MM.1S (cell line): ENCODE results near the gene GBX2.
A peak's percentile ranks its signal among the peaks of the same experiment; 100 is the strongest.

Experiments
- DNase-seq: peaks from one replicate; pipeline ENCODE4 v3.0.0-alpha.2; 2015
- H2AFZ ChIP-seq: fragments of 300-600 bp; sonication (generic); 2 replicates; pipeline ENCODE4 v1.6.0; 2016; ENCODE audit warnings: antibody characterized with exemption, low read length
- H3F3A ChIP-seq: fragments of 300-600 bp; sonication (generic); 2 replicates; pipeline ENCODE4 v1.6.1; 2016; ENCODE audit warnings: mild to moderate bottlenecking, antibody characterized with exemption, low read length, moderate library complexity, mixed read lengths; ENCODE audit not compliant: insufficient read depth
- H3K27ac ChIP-seq: fragments of 300-600 bp; sonication (generic); 2 replicates; pipeline ENCODE4 v1.5.1; 2016; ENCODE audit warnings: mild to moderate bottlenecking, low read length
- H3K27me3 ChIP-seq: fragments of 300-600 bp; sonication (generic); replicated peaks from 2 replicates; pipeline ENCODE4 v1.6.0; 2016; ENCODE audit warnings: low read length; ENCODE audit not compliant: insufficient read depth
- H3K36me3 ChIP-seq: fragments of 300-600 bp; sonication (generic); replicated peaks from 2 replicates; pipeline ENCODE4 v1.6.1; 2016; ENCODE audit warnings: mild to moderate bottlenecking, low read length, mixed read lengths; ENCODE audit not compliant: insufficient read depth
- H3K4me1 ChIP-seq: fragments of 300-600 bp; sonication (generic); 2 replicates; pipeline ENCODE4 v1.6.1; 2016; ENCODE audit warnings: low read length, mixed read lengths
- H3K4me2 ChIP-seq: fragments of 300-600 bp; sonication (generic); 2 replicates; pipeline ENCODE4 v1.6.0; 2016; ENCODE audit warnings: low read depth, low read length
- H3K4me3 ChIP-seq: fragments of 300-600 bp; sonication (generic); 2 replicates; pipeline ENCODE4 v1.5.1; 2016; ENCODE audit warnings: low read length, mixed read lengths
- H3K79me2 ChIP-seq: fragments of 300-600 bp; sonication (generic); 2 replicates; pipeline ENCODE4 v1.6.1; 2016; ENCODE audit warnings: mixed run types, low read length, mixed read lengths
- H3K9ac ChIP-seq: fragments of 300-600 bp; sonication (generic); 2 replicates; pipeline ENCODE4 v1.6.1; 2016; ENCODE audit warnings: low read length, mixed read lengths
- H3K9me2 ChIP-seq: fragments of 300-600 bp; sonication (generic); replicated peaks from 2 replicates; pipeline ENCODE4 v1.6.1; 2016; ENCODE audit warnings: mild to moderate bottlenecking, low read length, mixed read lengths; ENCODE audit not compliant: insufficient read depth
- H3K9me3 ChIP-seq: fragments of 300-600 bp; sonication (generic); replicated peaks from 2 replicates; pipeline ENCODE4 v1.6.1; 2016; ENCODE audit warnings: mild to moderate bottlenecking, low read length, mixed read lengths; ENCODE audit not compliant: insufficient read depth
- H4K20me1 ChIP-seq: fragments of 300-600 bp; sonication (generic); 2 replicates; pipeline ENCODE4 v1.6.1; 2016; ENCODE audit warnings: mild to moderate bottlenecking, low read length, moderate library complexity, mixed read lengths; ENCODE audit not compliant: insufficient read depth
- EZH2 ChIP-seq: fragments of 300-600 bp; sonication (generic); optimal IDR thresholded peaks from 2 replicates; pipeline ENCODE3; 2017; ENCODE audit warnings: low read depth, mild to moderate bottlenecking, antibody characterized with exemption, low read length, mixed read lengths
- EZH2phosphoT487 ChIP-seq: fragments of 300-600 bp; sonication (generic); IDR thresholded peaks from 2 replicates; pipeline ENCODE4 v1.6.1; 2018; ENCODE audit warnings: antibody characterized with exemption, low read length
- TF ChIP-seq, protein P1 (sequence below): fragments of 300-600 bp; sonication (generic); IDR thresholded peaks from 2 replicates; pipeline ENCODE4 v1.5.1; 2016; ENCODE audit warnings: antibody characterized with exemption, low read length, mixed read lengths

GBX2 gene

GRCh38 chr2:236180831-236181453 is 12.8 kb upstream of the GBX2 start:
- Histone ChIP-seq H3K4me2 (no peak overlapping the region), H3F3A (no peaks in the 10 kb centered on the region), H2AFZ (no peak overlapping the region), H3K27ac (no peak overlapping the region), H3K27me3 (0 out of 2 replicates have a peak, but pooled peaks cover under 1% of the 10 kb centered on the region), H3K4me1 (no peaks in the 10 kb centered on the region), H3K9ac (no peak overlapping the region), H3K36me3 (no peaks in the 10 kb centered on the region), H3K9me2 (no peaks in the 10 kb centered on the region), H3K79me2 (no peaks in the 10 kb centered on the region), H4K20me1 (no peaks in the 10 kb centered on the region), H3K9me3 (no peaks in the 10 kb centered on the region), H3K4me3 (no peak overlapping the region)
- TF ChIP-seq, protein P1, sequence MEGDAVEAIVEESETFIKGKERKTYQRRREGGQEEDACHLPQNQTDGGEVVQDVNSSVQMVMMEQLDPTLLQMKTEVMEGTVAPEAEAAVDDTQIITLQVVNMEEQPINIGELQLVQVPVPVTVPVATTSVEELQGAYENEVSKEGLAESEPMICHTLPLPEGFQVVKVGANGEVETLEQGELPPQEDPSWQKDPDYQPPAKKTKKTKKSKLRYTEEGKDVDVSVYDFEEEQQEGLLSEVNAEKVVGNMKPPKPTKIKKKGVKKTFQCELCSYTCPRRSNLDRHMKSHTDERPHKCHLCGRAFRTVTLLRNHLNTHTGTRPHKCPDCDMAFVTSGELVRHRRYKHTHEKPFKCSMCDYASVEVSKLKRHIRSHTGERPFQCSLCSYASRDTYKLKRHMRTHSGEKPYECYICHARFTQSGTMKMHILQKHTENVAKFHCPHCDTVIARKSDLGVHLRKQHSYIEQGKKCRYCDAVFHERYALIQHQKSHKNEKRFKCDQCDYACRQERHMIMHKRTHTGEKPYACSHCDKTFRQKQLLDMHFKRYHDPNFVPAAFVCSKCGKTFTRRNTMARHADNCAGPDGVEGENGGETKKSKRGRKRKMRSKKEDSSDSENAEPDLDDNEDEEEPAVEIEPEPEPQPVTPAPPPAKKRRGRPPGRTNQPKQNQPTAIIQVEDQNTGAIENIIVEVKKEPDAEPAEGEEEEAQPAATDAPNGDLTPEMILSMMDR, result peak; percentile 59
- TF ChIP-seq EZH2, result no peak
- DNase-seq, result peak; percentile 32

GRCh38 chr2:236180076-236180816 is 12.1 kb upstream of the GBX2 start:
- H3K4me2 ChIP-seq, result no peak overlapping the region
- no peaks in the 10 kb centered on the region for H3K9me3 ChIP-seq
- TF ChIP-seq, protein P1, result no peak
- TF ChIP-seq EZH2phosphoT487 (no peak), EZH2 (no peak)
- no peaks in the 10 kb centered on the region for H3K79me2 ChIP-seq
- H3K9ac ChIP-seq, result no peak overlapping the region
- H3K9me2 ChIP-seq, result no peaks in the 10 kb centered on the region
- no peak for DNase-seq
- peaks cover 8% of the 10 kb centered on the region; the same call in 1 of the 2 replicates for H3K27me3 ChIP-seq
- H2AFZ ChIP-seq, result no peak overlapping the region
- H3K4me3 ChIP-seq, result no peak overlapping the region
- H3K4me1 ChIP-seq, result no peaks in the 10 kb centered on the region
- H3K27ac ChIP-seq, result no peak overlapping the region
- no peaks in the 10 kb centered on the region for H3F3A ChIP-seq
- H4K20me1 ChIP-seq, result no peaks in the 10 kb centered on the region
- H3K36me3 ChIP-seq, result no peaks in the 10 kb centered on the region

DNA sequence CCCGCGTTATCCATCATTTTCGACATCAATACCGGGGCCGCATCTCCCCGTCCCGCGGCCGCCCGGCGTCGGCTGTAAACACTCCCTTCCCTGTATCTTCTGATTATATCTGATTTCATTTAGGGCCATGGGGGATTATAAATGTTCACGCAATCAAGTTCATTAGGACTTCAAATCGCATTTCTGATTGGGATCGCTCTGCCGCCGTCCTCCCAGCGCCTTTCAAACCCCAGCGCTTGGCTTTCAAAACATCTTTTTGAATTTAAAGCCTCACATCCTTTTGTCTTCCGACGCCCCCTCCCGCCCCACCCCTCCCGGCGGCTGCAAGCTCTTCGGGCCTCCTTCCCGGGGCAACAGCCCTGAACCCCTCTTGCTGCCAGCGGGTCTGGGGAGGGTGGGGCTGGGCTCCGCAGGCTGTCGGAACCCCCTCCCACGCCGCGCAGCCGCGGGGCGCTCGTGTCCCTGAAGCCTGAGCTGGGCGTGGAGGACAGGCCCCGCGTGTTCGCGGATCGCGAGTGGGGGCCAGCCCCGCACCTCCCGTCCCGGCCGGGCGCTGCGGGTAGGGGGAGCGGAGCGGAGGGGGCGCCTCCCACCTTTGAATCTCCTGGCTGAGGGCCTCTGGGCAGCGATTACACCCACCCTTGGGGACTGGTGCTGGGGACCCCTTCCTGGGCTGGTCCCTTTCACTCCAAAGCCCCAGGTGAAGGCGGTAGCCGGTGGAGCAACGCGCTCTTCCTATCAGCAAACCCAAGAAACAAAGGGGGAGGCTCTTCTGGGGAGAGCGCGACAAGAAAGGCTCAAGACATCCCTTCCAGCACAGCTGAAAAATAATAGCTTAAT is 11.3 kb upstream of the GBX2 start:
- H3K4me2 ChIP-seq, result no peak overlapping the region
- peaks cover 16% of the 10 kb centered on the region for H3K27me3 ChIP-seq
- no peaks in the 10 kb centered on the region for H4K20me1 ChIP-seq
- no peak overlapping the region for H3K4me3 ChIP-seq
- no peaks in the 10 kb centered on the region for H3K4me1 ChIP-seq
- no peaks in the 10 kb centered on the region for H3K79me2 ChIP-seq
- TF ChIP-seq EZH2phosphoT487 (no peak), EZH2 (no peak)
- TF ChIP-seq, protein P1, result no peak
- no peak overlapping the region for H2AFZ ChIP-seq
- no peak overlapping the region for H3K9ac ChIP-seq
- DNase-seq, result no peak
- no peaks in the 10 kb centered on the region for H3K36me3 ChIP-seq
- H3K9me2 ChIP-seq, result no peaks in the 10 kb centered on the region
- no peak overlapping the region for H3K27ac ChIP-seq
- H3K9me3 ChIP-seq, result no peaks in the 10 kb centered on the region
- H3F3A ChIP-seq, result no peaks in the 10 kb centered on the region
